Mammary epithelial cell (primary cell): ENCODE data around the gene DPYSL5.

Experiments
- EZH2 ChIP-seq: IDR thresholded peaks from 2 replicates; pipeline ENCODE4 v1.6.1; 2012; ENCODE audit warnings: low read length, inconsistent platforms, borderline replicate concordance
- TF ChIP-seq, protein P1 (sequence below), 2 donors: IDR thresholded peaks in 1 of 2; conservative IDR thresholded peaks in 1 of 2; 2 replicates each; pipeline ENCODE4 v1.5.1; 2011 to 2012; ENCODE audit warnings: inconsistent platforms in 2 of 2, low read length in 2 of 2, mild to moderate bottlenecking in 2 of 2, control low read depth in 1 of 2, low read depth in 1 of 2; ENCODE audit not compliant: insufficient read depth in 1 of 2; ENCODE audit errors: extremely low read depth in 1 of 2

DNA sequence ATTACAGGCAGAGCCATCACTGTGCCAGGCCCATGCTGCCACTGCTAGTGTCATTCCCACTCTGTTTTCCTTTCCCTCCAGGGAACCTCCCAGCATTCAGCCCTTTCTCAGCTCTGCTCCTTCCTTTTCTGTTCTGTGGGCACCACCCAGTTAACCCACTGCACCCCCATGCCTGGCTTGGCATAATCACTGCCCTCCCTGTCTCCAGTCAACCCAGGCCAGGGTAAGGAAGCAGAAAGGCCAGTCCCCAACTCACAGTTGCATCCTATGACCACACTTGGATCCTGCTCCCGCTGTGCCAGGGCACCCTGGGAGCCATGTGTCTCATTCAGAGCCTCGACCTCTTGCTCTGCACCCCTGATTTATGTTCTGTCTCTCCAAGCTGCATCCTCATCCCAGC lies 32.2 kb downstream of the DPYSL5 start:
- TF ChIP-seq, protein P1, sequence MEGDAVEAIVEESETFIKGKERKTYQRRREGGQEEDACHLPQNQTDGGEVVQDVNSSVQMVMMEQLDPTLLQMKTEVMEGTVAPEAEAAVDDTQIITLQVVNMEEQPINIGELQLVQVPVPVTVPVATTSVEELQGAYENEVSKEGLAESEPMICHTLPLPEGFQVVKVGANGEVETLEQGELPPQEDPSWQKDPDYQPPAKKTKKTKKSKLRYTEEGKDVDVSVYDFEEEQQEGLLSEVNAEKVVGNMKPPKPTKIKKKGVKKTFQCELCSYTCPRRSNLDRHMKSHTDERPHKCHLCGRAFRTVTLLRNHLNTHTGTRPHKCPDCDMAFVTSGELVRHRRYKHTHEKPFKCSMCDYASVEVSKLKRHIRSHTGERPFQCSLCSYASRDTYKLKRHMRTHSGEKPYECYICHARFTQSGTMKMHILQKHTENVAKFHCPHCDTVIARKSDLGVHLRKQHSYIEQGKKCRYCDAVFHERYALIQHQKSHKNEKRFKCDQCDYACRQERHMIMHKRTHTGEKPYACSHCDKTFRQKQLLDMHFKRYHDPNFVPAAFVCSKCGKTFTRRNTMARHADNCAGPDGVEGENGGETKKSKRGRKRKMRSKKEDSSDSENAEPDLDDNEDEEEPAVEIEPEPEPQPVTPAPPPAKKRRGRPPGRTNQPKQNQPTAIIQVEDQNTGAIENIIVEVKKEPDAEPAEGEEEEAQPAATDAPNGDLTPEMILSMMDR (conservative IDR thresholded peaks at IDR 0.05 in 1 of 2, IDR thresholded peaks at IDR 0.05 in 1 of 2; ENCODE audit: extremely low read depth in 1 of 2, insufficient read depth in 1 of 2, low read depth in 1 of 2, low read length in 2 of 2), result no peak
- TF ChIP-seq EZH2, result no peak
